Activated CD4-positive, alpha-beta T cell treated with anti-CD3 and anti-CD28 coated beads for 36 hours (primary cell): ENCODE data around the gene SFXN5. TPM values are rescaled to one million over a fixed set of nuclear protein-coding genes. Genes with fewer than 3 reads are reported as not detected.

ENCODE experiments used
- ATAC-seq: fragments of 200-7000 bp; cut with Tn5 transposase; one replicate; pipeline ENCODE4 v1.10.0; 2021; ENCODE audit warnings: mild to moderate bottlenecking, moderate library complexity
- CTCF ChIA-PET: fragments of 350-600 bp; sonication (Branson Sonifier 250); formaldehyde crosslinking; loops from one replicate; lab custom pipeline; 2021; ENCODE audit warnings: antibody characterized with exemption; lab: Charles Lee
- POLR2A ChIA-PET: fragments of 350-600 bp; sonication (Branson Sonifier 250); formaldehyde crosslinking; loops from one replicate; lab custom pipeline; 2021; ENCODE audit warnings: antibody characterized with exemption, inconsistent platforms; lab: Charles Lee
- DNase-seq: peaks from one replicate; pipeline ENCODE4 v3.0.0-alpha.2; 2020
- H3K27ac Mint-ChIP-seq: one replicate; pipeline ENCODE4 v1.8.0; 2021; ENCODE audit warnings: mixed read lengths
- H3K27me3 Mint-ChIP-seq: one replicate; pipeline ENCODE4 v1.8.0; 2021; ENCODE audit warnings: mixed read lengths
- H3K36me3 Mint-ChIP-seq: one replicate; pipeline ENCODE4 v1.8.0; 2021; ENCODE audit warnings: low read depth, mixed read lengths
- H3K4me1 Mint-ChIP-seq: one replicate; pipeline ENCODE4 v1.8.0; 2021; ENCODE audit warnings: mixed read lengths
- H3K4me3 Mint-ChIP-seq: one replicate; pipeline ENCODE4 v1.8.0; 2021; ENCODE audit warnings: mild to moderate bottlenecking, moderate library complexity, mixed read lengths
- H3K9me3 Mint-ChIP-seq: one replicate; pipeline ENCODE4 v1.8.0; 2021; ENCODE audit warnings: low read depth, mixed read lengths
- intact Hi-C, 2 experiments: fragments of 100-400 bp; cut with DNase I in 1 of 2; cut with micrococcal nuclease in 1 of 2; formaldehyde crosslinking; loops; one replicate each; pipeline versions ENCODE4 v1.14.2 to v1.15.1; 2022 to 2024; cut with DNase I, micrococcal nuclease
- total RNA-seq, 2 experiments: library from RNA; stranded (reverse); gene quantifications; one replicate each; pipeline ENCODE4 v1.2.3, GENCODE V29; 2021

Gene SFXN5
- total RNA-seq, 2 experiments from 2014 or later: 4.5 to 6.2 TPM

- ATAC-seq (no peak), DNase-seq (no peak)
- H3K27ac Mint-ChIP-seq: no peak overlapping the region
- no peaks in the 10 kb centered on the region for H3K4me1 Mint-ChIP-seq
- intact Hi-C loops: no loop called here
- no peak overlapping the region for H3K4me3 Mint-ChIP-seq
- no peaks in the 10 kb centered on the region for H3K27me3 Mint-ChIP-seq
- CTCF ChIA-PET: no interaction called here
- peaks cover 3% of the 10 kb centered on the region for H3K36me3 Mint-ChIP-seq
- no peaks in the 10 kb centered on the region for H3K9me3 Mint-ChIP-seq
- POLR2A ChIA-PET: no interaction called here
Observed at GRCh38 chr2:73006969-73007710, 64.4 kb downstream of the SFXN5 start.

DNA sequence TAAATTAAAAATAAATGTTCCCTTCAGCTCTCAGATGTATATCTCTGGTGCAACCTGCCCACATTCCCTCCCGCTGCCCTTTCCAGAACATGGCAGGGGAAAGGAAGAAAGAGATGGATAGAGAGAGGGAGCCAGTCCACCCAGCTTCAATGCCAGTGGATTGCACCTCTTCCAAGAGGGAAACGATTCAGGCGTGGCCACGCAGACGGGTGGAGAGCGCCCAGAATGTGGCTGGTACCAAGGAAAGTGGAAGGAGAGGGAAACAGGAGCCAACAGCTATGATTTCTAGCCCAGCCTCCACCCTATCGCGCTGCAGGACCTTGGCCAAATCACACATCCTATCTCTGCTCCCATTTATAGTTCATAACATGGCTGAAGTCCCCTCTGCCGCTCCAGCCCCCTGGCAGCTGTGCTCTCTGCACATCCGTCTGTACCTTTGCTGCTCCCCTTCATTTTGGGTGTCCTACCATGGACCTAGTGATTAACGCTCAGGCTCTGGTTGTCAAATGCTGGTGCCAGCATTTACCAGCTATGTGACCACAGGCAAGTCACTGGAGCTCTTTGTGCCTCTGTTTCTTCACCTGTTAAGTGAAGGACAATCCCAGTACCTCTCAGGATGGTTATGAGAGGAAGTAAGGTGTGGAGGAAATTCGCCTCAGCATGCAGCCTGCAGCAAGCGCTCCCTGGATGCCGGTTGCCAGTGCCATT is 66.5 kb downstream of the SFXN5 start:
- POLR2A ChIA-PET: interaction anchor here (0.7 kb wide), 1 partner anchor 1541 kb away, joined by 3 read pairs; no protein-coding TSS in a partner anchor
- ATAC-seq: no peak
- no peak overlapping the region for H3K4me3 Mint-ChIP-seq
- no peaks in the 10 kb centered on the region for H3K27me3 Mint-ChIP-seq
- H3K9me3 Mint-ChIP-seq: no peaks in the 10 kb centered on the region
- no peaks in the 10 kb centered on the region for H3K4me1 Mint-ChIP-seq
- CTCF ChIA-PET: interaction anchor here (0.6 to 1.3 kb wide), 4 partner anchors 9 to 143 kb away, joined by 3 to 6 read pairs (median 4); no protein-coding TSS in a partner anchor
- no peak for DNase-seq
- intact Hi-C loops: no loop called here
- no peaks in the 10 kb centered on the region for H3K36me3 Mint-ChIP-seq
- no peak overlapping the region for H3K27ac Mint-ChIP-seq

DNA sequence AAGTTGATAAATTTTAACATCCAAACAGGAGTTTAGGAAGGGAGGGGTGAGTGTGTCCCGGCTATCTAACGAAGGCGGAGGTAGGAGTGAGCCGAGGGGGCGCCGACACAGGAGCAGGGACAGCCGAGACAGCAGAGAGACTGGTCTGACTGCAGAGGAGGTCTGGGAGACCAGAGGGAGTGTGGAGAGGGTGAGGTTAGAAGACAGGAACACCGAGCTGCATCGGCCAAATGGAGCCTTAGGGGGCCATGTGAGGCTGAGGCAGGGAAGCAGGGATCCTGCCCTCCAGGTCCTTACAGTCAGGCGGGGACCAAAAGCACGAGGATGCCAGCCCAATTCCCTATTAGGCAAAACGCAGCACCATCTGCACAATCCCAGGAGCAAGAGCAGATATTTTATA is 67.0 kb downstream of the SFXN5 start:
- ChIA-PET CTCF (interaction anchor here (1.3 kb wide), 1 partner anchor 142 kb away, joined by 6 read pairs; no protein-coding TSS in a partner anchor), POLR2A (interaction anchor here (0.7 kb wide), 1 partner anchor 1540 kb away, joined by 3 read pairs; no protein-coding TSS in a partner anchor)
- ATAC-seq (no peak), DNase-seq (no peak)
- Mint-ChIP-seq H3K27me3 (no peaks in the 10 kb centered on the region), H3K4me1 (no peaks in the 10 kb centered on the region), H3K9me3 (no peaks in the 10 kb centered on the region), H3K27ac (no peak overlapping the region), H3K4me3 (no peak overlapping the region), H3K36me3 (no peaks in the 10 kb centered on the region)
- intact Hi-C loops: no loop called here

GRCh38 chr2:73003027-73003426 is 68.5 kb downstream of the SFXN5 start:
- ATAC-seq (no peak), DNase-seq (no peak)
- ChIA-PET POLR2A (interaction anchor here (0.6 kb wide), 1 partner anchor 9 kb away, joined by 3 read pairs; no protein-coding TSS in a partner anchor), CTCF (interaction anchor here (0.7 to 1.0 kb wide), 3 partner anchors 11 to 210 kb away, joined by 3 to 4 read pairs (median 3); no protein-coding TSS in a partner anchor)
- Mint-ChIP-seq H3K9me3 (no peaks in the 10 kb centered on the region), H3K36me3 (no peaks in the 10 kb centered on the region), H3K27ac (no peak overlapping the region), H3K4me1 (no peaks in the 10 kb centered on the region), H3K4me3 (no peak overlapping the region), H3K27me3 (no peaks in the 10 kb centered on the region)
- intact Hi-C loops: no loop called here

DNA sequence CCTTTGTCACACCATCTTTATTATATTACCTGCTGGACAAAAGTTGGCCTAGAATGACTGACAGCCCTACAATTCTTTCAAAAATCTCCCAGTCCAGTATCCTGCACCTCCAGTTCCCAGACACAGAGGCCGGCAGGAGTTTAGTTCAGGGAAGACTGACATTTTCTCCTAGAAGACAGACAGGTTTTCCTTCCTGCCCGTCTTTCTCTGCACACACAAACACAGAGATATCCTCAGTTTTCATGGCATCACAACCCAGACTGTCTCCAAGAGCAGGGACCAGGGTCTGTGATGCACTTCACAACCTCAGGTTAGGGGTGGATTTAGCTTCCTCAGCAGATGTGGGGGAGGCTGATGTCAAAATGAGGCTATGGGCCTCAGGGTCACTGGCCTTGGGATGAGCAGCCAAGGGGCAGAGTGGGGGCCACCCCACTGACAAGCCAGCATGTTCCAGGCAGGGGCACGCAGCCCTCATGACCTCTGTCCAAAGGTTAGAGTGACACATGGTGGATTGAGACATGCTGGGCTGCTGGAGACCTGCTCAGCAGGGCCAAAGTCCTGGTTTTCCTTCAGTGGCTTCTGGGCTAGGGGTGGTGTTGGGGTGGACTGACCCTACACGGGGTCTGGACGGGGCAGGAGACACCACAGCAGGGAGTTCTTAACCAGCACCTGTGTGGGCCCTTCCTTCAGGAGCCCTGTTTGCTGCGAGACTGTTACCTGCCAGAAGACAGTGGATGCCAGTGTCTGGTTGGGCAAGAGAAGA is 70.5 kb downstream of the SFXN5 start:
- POLR2A ChIA-PET: no interaction called here
- H3K4me3 Mint-ChIP-seq: no peak overlapping the region
- intact Hi-C loops: no loop called here
- H3K27me3 Mint-ChIP-seq: no peaks in the 10 kb centered on the region
- no peak overlapping the region for H3K27ac Mint-ChIP-seq
- no peaks in the 10 kb centered on the region for H3K4me1 Mint-ChIP-seq
- no peaks in the 10 kb centered on the region for H3K36me3 Mint-ChIP-seq
- CTCF ChIA-PET: no interaction called here
- no peaks in the 10 kb centered on the region for H3K9me3 Mint-ChIP-seq
- DNase-seq (no peak), ATAC-seq (no peak)

GRCh38 chr2:72999729-73000725 is 71.5 kb downstream of the SFXN5 start:
- no peak overlapping the region for H3K27ac Mint-ChIP-seq
- intact Hi-C loops: no loop called here
- no peaks in the 10 kb centered on the region for H3K27me3 Mint-ChIP-seq
- no peaks in the 10 kb centered on the region for H3K4me1 Mint-ChIP-seq
- H3K9me3 Mint-ChIP-seq: no peaks in the 10 kb centered on the region
- no peak for DNase-seq
- H3K36me3 Mint-ChIP-seq: no peaks in the 10 kb centered on the region
- peak; percentile 42 for ATAC-seq
- ChIA-PET CTCF (interaction anchor here (0.8 to 1.0 kb wide), 2 partner anchors 16 to 26 kb away, joined by 3 to 5 read pairs; no protein-coding TSS in a partner anchor), POLR2A (no interaction called here)
- no peak overlapping the region for H3K4me3 Mint-ChIP-seq

DNA sequence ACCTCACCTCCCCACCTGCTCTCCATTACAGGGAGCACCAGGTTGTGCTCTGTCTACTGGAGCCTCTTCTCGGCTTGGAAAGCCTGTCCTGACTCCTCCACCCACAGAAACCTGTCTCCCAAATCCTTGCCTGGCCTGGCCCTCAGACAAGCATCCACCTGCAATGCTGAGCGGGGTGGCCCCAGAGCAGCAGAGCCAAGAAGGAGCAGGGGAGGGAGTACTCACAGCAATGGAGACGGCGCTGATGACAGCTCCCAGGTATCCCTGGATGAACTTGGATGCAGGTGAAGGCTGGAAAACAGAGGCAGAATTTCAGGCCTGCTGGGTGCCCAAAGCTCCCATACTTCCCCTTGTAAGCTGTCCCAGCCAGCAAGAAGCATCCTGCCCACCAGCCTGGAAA is 72.8 kb downstream of the SFXN5 start:
- ChIA-PET CTCF (interaction anchor here (0.7 to 1.4 kb wide), 2 partner anchors 10 to 73 kb away, joined by 3 to 4 read pairs; no protein-coding TSS in a partner anchor), POLR2A (no interaction called here)
- intact Hi-C loops: no loop called here
- ATAC-seq (no peak), DNase-seq (no peak)
- H3K27me3 Mint-ChIP-seq: no peaks in the 10 kb centered on the region
- no peaks in the 10 kb centered on the region for H3K36me3 Mint-ChIP-seq
- no peak overlapping the region for H3K27ac Mint-ChIP-seq
- no peak overlapping the region for H3K4me3 Mint-ChIP-seq
- H3K9me3 Mint-ChIP-seq: no peaks in the 10 kb centered on the region
- H3K4me1 Mint-ChIP-seq: no peaks in the 10 kb centered on the region

DNA sequence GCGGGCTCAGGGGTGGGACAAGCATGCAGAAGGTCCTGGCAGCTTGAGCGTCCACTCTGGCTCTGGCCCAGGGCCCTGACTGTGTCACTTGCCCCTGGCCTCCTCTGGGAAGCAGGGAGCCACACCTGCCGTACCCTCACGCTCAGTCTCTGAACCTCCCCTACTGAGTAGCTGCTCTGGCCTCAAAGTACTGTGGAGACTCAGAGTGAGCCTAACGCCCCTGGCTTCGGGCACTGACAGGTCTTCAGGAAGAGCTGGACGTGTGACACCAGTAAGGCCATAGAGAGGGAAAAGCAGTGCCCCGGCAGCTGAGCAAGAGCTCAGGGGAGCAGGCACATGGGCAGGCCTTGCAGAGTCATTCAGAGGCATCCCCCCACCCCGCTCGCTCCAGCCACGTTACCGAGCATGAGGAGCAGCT is 73.3 kb downstream of the SFXN5 start:
- Mint-ChIP-seq H3K9me3 (no peaks in the 10 kb centered on the region), H3K4me1 (no peaks in the 10 kb centered on the region), H3K4me3 (no peak overlapping the region), H3K36me3 (no peaks in the 10 kb centered on the region), H3K27ac (no peak overlapping the region), H3K27me3 (no peaks in the 10 kb centered on the region)
- POLR2A ChIA-PET: no interaction called here
- intact Hi-C loops: no loop called here
- no peak for DNase-seq
- CTCF ChIA-PET: interaction anchor here (0.7 to 1.4 kb wide), 2 partner anchors 9 to 72 kb away, joined by 3 to 4 read pairs; no protein-coding TSS in a partner anchor
- no peak for ATAC-seq

DNA sequence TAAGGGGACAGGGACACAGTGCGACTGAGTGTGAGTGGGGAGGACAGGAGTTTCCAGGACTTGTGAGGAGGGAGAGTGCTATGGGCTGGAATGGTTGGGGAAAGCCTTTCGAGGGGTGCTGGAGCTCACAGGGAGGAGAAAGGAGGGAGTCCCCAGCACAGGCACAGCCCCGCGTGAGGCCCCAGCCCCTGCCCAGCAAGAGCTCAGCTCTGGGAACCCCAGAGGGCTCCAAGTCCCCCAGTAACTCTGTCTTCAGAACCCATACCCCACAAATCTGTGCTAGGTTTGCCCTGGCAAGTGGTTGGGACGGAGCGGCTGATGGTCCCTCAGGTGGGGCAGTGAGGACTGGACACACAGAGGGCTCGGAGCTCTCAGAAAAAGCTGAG is 75.4 kb downstream of the SFXN5 start:
- Mint-ChIP-seq H3K27ac (no peak overlapping the region), H3K9me3 (no peaks in the 10 kb centered on the region), H3K4me1 (no peaks in the 10 kb centered on the region), H3K36me3 (no peaks in the 10 kb centered on the region), H3K27me3 (no peaks in the 10 kb centered on the region), H3K4me3 (no peak overlapping the region)
- intact Hi-C loops: no loop called here
- DNase-seq (no peak), ATAC-seq (no peak)
- ChIA-PET POLR2A (no interaction called here), CTCF (interaction anchor here (1.2 to 6.7 kb wide), 3 partner anchors 88 to 216 kb away, joined by 3 to 57 read pairs (median 5); no protein-coding TSS in a partner anchor)

GRCh38 chr2:72995430-72996116 is 75.9 kb downstream of the SFXN5 start:
- H3K27ac Mint-ChIP-seq: no peak overlapping the region
- ChIA-PET CTCF (interaction anchor here (1.2 to 6.7 kb wide), 2 partner anchors 182 to 217 kb away, joined by 3 to 57 read pairs; no protein-coding TSS in a partner anchor), POLR2A (no interaction called here)
- no peak for DNase-seq
- no peaks in the 10 kb centered on the region for H3K4me1 Mint-ChIP-seq
- intact Hi-C loops: no loop called here
- H3K27me3 Mint-ChIP-seq: no peaks in the 10 kb centered on the region
- H3K4me3 Mint-ChIP-seq: no peak overlapping the region
- ATAC-seq: no peak
- no peaks in the 10 kb centered on the region for H3K36me3 Mint-ChIP-seq
- H3K9me3 Mint-ChIP-seq: no peaks in the 10 kb centered on the region
